Tongue (tissue), 2 donors: Measurements from ENCODE around the gene SH3RF3. TPM values are rescaled to one million over a fixed set of nuclear protein-coding genes. Genes with fewer than 3 reads are reported as not detected.

Experiments
- DNase-seq: peaks from one replicate; pipeline ENCODE4 v3.0.0-alpha.2; 2015
- total RNA-seq: library from RNA; depleted of rRNA; stranded (reverse); fragments of >200 nt; gene quantifications from one replicate; pipeline ENCODE4 v1.2.3, GENCODE V29; 2014

The SH3RF3 gene
- total RNA-seq, 1 donor from 2014 or later = 10.1 TPM

DNA sequence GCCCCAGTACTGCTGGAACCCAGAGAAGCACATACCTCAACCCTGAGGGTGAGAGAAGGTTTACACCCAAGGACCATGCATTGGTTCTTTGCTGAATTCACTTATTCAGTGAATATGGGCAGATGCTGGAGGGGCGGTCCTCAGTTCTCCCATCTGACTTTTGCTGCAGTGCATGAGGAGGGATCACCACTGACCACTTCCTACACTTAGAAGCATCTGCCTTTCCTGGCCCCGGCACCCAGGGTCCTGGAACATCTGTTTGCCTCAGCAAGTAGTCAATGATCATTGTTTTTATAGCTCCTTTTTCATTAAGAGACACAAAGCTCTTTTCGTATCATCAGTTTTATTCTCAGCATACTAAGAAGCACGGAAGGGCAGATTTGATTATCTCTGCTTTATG, 211.4 kb downstream of the SH3RF3 start:
- no peak for DNase-seq

DNA sequence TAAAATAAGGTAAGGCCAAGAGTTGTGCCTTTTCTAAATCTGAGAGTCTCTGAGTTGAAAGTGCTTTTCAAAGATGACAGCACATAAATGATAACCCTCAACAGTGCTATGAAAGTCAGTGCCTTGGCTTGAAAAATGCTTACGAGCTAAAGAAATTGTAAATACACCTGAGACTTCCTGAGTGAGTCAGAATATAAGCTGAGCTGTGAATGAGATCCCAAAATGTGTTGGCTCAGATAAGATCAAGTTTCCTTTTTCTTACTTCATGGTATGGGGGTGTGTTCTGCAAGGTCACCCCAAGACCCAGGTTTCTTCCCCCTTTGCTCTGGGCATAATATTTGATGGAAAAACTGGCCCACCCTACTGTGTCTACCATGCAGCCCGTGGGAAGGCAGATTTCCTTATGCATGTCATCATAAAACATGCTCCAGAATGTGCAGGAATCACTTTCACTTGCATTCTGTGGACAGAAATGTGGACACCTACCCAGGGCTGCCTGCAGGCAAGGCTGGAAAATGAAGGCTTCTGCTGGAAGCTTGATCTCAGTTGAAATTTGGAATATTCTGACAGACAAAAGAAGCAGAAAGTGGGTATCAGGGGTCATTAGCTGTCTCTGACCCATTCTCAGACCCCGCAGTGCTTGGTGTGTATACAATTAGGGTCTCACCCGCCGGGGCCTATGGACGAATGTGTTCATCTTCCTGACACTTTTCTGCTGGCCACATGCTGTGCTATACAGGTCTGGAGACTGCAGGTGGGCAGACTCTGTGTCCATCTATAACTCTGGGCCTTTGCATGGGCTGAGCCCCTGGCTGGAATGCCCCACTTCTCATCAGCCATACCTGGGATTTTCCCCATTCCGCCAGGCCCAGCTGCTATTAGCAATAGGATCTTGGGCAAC, 212.6 kb downstream of the SH3RF3 start:
- DNase-seq = no peak

DNA sequence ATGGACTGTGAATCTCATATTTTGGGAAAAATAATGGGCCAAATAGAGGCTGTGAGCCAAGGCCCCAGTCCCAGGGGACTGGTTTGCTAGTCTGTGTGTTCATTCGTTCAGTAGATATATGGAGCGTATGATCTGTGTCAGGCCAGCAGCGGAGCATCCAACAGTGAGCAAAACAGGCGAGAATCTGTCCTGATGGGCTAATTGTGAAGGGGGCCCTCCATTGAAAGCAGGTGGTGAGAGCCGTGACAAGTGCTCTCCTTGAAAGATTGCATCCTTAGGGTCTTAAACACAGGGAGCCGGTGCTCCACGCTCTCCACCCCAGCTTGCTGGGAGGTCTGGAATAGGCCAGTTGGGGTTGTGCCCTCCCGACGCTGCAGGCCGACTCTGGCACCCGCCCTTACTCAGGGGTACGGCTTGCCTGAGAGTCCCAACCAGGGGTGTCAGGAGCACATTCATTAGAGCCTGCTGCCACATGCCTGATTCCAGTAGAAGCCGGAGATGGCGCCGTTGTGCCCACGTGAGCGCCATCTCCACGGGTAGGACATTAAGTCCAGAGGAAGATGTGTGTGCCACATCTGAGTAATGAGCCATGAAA, 213.3 kb downstream of the SH3RF3 start:
- DNase-seq = no peak

DNA sequence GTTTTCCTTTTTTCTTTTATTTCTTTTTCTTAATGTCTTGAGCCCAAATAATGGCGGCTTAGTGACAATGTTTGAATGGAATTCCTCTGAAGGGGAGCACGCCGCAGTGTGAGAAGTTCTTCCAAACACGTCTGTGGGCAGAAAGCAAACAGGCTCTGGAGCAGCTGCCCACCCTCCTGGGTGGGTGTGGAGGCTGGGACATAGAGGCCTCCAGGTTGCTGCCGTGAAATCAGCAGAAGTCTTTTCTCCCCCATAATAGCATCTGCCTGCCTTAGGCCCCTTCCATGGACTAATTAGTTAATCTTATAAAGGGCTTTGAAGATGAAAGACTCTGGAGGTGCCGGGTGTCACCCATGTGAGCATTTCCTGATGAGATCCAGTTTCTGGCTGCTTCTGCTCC, 213.9 kb downstream of the SH3RF3 start:
- no peak for DNase-seq

DNA sequence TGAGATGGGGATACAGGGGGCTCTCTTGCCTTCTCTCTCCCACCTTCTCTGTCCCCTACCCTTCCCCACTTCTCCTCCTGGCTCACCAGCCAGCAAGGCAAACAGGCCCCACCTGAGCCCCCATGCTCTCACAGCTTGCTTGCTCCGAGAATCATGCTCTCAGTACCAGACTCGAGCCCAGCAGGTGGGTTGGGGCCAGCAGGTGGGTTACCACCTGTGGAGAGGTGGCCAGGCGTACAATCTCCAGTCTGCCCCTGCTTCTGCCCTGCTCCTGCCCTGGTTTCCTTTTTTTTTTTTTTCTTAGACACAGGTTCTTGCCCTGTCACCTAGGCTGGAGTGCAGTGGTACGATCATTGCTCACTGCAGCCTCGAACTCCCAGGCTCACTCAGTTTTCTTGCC, 214.5 kb downstream of the SH3RF3 start:
- no peak for DNase-seq

DNA sequence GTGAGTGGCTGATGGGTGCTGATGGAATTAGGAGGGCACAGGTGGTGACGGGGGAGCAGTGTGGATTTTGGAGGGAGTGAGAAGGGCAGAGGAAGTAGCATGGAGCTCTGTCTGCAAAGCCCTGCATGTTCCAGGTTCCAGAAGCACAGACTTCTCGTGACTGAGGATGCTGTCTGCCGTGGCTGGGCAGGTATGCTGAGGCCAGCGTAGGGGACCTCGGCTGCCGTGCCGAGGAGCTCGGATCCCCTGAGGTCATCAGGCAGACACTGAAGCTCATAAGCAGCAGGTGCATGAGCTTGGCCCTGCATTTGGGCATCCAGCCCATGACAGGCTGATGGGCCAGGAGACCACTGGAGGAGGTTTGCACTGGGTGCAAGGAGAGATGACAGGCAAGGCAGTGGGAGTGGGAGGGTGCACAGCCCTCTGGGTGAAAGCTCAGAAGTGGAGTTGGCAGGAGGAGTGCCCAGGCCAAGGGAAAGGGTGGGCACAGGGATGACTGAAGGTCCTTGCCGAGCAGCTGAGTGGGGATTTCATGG, 215.3 kb downstream of the SH3RF3 start:
- DNase-seq = no peak

DNA sequence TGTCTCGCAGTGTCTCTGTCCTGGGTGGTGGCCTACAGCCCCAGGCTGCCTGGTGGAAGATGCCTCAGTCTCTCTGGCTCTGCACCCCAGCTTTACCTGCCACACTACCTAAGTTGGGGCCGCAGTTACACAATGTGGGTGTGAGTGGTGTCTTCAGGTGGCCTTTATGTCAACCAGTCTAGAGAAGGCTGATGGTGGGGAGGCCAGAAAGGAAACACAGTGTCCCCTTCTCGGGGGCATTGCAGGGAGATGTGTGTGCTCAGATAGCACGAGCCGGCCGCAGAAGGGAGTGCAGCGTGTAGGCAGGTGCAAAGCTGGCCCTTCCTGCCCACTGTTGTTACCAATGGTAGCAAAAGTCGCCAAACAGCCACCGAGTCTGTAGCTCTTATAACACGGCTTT, 216.1 kb downstream of the SH3RF3 start:
- no peak for DNase-seq

DNA sequence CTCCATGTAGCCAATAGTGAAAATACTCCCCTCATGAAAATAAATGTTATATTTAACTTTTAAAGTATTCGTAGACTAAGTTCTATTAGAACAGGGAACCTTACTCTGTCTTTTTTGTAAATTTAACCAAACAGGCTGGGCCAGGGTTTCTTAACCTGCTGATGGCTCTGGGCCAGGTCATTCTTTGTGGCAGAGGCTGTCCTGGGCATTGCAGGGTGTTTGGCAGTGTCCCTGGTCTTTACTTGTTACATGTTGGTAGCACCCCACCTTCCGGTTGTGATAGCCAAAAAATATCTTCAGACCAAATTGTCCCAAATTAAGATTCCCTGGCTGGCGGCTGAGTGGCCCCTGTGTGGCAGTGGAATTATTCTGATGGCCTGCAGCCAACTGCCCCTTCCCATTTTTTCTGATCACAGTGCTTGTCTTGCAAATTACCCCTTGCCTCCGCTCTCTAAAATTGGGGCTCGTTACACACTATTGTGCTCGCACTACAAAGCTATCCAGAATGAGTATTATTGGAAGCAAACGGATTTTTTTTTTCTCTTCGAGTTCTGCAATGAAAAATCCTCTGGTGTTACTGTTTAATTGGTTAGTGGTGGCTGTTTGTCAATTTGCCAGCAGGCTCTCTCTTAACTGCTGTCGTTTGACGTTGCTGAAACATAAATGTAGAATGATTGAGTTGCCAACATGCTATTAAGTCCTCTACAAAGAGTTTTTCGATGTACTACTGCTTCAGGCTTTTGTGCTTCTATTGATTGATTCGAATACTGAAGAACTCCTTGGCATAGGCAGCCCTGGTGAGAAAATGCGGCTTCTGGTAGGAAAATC, 216.9 kb downstream of the SH3RF3 start:
- no peak for DNase-seq

DNA sequence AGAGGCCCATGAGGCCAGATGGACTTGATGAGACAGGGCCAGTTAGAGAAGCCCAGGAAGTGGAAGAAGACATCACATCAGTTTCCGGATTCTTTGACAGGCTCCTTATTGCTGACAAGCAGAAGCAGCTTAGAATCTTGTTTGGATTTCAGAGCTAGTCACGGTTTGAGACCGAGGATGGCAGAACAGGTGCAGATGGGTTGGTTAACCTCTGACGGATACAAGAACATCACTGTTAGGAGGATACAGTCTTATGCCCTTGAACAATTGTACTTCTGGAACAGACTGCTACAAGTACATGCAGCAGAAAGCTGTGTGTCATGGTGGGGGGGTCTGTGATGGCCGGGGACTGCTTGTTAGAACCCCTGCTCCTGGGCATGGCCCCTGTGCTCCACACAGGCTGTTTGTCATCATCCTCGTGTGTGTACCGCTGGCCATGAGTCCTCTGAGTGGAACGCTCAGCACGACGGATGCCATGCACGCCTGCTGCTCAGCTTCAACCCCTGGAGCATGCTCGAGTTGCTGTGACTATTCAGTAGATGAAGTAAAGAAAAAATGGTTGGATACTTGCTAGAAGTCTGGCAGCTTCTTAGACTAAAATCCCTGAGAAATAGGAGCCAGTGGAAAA, 217.7 kb downstream of the SH3RF3 start:
- no peak for DNase-seq

DNA sequence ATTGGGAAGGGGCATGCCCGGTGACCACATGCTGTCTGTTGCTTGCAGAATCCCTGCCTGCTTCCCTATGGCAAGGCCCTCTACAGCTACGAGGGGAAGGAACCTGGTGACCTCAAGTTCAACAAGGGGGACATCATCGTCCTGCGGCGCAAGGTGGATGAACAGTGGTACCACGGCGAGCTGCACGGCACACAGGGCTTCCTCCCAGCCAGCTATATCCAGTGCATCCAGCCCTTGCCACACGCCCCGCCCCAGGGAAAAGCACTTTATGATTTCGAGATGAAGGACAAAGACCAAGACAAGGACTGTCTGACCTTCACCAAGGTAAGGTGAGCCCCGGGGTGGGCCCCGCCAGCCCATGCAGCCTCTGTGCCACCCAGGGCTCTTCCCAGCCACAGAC, 218.6 kb downstream of the SH3RF3 start:
- DNase-seq = no peak

DNA sequence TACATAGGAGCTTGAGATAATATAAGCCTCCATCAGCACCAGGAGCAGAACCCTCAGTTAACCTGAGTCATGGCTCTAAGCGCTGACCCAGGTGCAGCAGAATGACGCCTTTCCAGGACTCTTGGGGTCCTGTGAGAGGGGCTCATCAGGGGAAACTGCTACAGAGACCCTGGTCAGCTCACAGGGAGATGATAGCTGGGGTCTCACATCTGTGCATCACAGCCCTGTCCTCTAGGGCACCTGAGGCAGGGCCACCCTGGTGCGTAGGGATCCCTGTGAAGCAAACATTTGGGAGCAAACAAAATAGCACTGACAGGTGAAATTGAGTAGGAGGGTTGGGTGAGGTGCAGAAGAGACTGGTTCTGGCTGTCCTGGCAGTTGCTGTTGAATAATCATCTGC, 219.2 kb downstream of the SH3RF3 start:
- DNase-seq = no peak

DNA sequence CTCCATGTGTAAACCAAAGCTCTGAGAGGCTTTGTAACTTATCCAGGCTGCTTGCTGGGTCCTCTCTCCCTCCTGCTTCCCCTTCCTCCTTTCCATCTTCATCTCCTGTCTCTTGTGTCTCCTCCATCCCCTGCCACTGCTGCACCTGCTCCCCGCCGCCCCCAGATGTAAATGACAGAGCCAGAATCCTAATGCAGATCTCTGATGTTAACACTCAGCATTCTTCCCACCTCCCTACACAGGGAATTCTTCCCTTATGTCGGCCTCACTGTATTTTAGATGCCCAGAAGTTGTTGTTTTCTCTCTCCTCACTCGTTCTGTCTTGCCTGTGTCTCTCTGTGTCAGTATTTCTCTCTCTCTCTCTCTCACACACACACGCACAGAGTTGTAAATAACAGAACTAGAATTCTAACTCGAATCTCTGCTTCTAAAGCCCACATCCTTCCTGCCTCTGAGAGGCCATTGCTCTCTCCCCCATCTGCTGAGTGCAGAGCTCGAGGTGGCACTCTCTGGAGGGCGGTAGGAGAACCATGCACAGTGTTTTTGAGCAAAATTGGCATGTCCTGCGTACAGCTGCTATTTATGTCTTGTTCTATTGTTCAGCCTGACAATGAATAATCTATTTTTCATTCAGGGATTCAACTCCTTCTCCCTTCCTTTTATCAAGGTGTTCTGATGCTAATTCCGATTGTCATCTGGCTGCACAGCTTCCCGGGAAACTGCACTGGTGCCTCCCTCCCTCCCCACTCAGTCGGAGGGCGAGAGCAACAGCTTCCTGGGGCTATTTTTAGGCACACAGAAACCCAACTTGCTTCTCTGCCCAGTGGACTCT, 219.9 kb downstream of the SH3RF3 start:
- peak; percentile 51 for DNase-seq

DNA sequence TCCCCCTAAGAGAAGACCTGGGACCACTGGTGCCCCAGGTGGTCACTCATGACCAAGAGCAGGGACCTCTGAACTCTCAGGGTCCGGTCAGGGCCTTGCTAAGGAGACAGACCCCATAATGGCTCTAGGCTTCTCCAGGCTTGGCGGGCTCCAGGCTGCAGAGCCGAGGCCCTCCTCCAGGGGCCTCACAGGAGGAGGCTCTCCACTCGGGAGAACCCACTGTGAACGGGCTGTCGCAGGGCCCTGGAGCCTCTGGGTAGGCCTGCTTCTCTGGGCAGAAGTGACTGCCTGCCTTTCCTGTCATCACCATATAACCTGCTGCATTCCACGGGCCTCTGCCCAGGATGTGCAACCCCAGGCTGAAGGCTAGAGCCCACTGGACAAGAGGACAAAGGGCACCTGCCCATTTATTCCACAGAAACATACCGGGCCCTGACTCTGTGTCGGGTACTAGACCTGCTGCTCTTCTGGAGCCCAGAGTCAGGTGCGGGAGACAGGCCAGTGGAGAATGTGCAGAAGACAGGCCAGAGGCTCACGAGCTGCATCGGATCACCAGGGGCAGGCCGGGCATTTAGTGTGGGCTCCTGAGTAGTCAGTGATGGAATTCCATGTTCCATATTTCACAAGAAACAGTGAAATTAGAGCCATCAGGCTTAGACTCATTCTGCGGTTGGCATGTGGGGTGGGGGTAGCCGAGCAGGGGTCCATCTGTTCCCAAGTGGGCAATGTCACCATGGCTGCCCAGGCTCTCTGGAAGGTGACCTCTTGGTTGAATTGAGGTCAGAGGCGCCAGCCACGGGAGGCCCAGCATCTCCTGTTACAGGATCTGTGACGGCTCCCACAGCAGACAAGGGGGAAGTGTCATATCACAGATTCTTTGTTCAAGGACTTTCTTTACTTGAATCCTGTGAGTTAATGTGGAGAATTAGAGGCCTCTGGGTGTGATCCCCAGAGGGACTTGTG, 220.8 kb downstream of the SH3RF3 start:
- no peak for DNase-seq

DNA sequence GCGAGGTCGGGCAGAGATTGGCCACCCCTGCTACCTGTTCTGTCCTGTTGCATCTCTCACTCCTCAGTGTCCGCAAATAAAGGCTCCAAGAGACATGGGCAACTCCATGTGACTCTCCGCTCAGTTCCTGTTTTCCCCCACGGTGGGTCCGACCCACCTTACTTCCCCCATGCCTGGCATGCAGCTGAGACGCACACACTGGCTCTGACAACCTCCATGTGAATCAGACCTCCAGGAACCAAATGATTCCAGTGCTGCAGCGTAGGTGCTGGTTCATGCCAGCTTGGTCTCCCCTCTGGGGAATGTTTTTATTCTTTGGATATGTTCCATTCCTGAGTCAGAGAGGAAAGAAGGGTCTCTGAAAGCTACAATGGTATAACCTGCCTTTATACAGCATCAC, 221.5 kb downstream of the SH3RF3 start:
- no peak for DNase-seq

DNA sequence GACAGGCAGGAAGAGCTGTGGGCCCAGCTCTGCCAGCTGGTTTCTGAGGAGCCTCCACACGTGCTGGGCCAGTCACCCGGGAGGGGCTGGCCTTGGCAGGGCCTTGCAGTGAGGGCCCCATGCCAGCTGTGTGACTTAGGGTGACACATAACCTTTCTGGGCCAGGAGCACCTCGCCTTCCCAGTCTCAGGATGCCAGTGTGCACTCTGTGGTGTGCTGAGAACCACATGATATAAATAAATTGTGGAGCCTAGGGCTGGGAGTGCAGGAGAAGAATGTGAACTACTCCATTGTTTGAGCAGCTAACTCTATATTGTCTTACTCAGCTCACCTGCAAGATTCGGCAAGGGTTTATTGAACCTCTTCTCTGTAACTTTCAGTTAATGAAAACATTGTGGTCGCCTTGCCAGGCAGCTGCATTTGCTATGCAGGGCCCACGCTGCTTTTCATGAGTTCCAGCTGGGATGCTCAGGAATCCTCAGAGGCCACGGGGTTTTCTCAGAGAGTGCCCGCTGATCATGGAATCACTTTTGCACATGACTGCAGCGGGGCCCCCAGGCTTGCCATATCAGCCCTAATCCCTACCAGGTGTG, 222.3 kb downstream of the SH3RF3 start:
- peak; percentile 64 for DNase-seq

DNA sequence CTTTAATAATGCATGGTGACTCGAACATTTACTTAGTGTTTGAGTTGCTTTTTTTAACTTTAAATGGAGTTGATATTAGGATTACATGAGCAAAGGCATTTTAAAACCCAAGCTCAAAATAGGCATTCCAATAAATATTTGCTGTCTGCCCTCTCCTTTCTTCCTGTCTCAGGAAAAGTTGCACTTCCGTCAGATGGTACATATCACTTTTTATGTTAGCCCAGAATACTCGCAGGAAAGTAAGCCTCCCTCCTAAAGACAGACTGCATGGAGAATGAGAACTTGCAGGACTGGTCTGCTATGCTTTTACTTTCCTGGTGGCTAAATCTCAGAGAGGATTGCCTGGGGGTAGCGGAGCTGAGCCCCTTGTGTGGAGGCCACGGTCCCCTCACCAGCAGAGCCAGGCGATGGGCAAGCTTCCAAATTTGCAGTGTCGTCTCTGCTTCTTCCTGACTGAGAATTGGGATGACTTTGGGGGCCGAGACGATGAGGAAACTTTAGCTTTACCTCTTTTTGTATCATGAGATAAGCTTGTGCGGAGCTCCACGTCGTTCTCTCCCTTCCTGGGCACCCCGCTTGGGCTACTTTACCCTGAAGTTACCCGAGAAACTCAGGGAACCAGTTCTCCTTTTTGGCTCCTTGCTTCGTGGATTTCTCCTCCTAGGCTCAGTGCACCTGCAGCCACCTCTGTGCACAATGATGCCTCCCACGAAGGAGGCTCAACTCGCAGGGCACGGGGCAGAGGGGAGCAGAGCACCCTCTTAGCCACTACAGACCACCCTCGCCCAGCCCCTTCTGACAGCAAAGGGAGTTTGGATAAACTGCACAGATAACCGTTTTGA, 223.3 kb downstream of the SH3RF3 start:
- DNase-seq = no peak

DNA sequence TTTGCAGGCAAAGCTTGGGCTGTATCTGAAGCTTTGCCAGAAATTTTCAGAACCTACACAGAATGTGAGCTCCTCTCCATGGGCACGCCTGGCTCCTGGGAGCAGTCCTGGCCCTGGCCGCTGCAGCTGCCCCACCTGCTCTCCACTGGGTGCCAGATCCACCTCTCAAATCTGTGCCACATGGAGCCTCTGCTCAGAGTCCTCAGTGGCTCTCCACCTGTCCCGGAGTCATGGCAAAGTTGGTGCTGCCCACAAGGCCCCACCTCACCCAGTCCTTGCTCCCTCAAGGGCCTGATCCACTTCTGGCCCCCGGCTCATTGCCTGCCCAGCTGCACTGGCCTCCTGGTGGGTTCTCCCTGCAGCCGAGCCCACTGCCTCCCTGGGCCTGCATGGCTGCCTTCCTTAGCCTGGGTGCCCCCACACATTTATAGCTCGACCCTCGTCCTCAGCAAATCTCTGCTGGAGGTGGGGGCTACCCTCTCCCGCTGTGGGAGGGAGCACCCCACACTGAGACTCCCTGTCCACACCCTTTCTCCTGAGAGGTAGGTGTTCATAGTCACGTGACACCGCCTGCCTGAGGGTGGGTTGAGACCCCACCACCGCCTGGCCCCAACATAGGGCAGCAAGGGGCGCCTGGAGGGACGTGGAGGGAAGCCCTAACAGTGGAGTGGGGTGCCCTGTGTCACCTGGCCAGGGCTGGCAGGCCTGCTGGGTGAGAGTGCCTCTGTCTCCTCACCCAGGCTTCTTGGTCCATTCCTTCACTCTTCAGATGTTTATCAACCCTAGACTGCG, 224.1 kb downstream of the SH3RF3 start:
- no peak for DNase-seq
